GM10847 (cell line): Measurements from ENCODE around the gene MSI2.

Experiments
- POLR2A ChIP-seq: IDR thresholded peaks from 2 replicates; pipeline ENCODE4 v1.6.1; 2011; ENCODE audit not compliant: insufficient read length; ENCODE audit errors: extremely low read depth

The MSI2 gene

DNA sequence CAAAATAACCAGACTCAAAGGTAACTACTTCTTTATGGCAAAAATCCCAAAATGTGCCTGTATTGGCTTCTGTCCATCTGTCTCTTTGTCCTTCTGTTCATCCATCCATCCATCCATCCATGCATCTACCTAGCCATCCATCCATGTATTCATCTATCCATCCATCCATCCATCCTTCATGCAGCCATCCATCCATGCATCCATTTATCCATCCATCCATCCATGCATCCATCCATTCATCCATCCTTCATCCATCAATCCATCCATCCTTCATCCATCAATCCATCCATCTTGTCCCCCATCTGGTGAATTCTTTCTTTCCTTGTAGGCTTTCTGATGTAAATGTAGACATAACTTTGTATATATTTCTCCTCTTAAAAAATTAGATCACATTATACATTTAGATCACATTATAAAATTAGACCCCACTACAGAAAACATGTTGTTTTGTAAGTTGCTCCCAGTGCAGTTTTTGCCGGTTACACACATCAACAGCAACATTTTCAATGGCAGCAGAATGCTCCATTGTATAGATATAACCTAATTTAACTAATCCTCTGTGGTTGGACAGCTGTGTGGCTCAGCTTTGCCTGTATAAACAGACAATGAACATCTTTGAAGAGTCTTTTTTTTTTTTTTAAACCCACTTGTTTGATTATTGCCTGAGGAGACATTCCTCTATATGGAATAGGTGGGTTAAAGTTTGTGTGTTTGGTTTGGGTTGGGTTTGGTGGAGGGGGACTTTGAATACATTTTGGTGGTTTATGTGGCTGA lies 72.0 kb downstream of the MSI2 start:
- no peak for TF ChIP-seq POLR2A

DNA sequence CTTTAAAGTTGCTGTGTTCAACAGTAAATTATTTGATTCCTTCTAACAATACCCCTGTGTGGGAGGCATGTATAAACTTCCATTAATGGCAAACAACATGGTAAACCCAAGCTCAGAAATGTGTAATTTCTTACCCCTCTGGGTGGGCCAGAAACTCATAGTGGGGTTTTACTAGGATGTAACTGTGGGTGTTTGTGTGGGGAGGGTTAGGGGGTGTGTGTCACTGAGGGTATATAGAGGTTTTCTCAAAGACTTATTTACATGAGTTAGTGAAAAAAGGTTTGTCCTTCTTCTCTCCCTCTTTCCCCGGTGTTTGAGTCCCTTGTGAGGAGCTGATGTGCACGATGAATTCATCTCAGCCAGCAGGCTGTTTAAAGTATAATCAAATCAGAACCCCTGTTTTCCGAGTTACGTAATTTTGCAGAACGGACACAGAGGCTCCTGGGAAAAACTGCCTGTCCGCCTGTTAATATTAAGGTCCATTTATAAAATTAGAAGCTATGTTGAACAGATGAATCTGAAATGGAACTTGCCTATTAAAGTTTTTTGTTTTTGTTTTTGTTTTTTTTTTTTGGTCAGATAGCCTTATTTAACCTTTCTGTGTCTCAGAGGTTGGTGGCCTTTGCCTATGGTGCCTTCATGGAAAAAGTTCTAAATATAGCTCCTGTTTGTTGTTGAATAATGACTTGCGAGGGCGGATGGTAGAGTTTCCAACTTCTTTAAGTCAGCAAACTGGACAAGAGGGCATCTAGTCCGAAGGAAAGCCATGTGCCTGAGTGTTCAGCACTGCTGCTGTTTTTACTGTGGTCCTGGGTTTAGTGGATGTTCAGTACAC lies 73.3 kb downstream of the MSI2 start:
- TF ChIP-seq POLR2A, result no peak

DNA sequence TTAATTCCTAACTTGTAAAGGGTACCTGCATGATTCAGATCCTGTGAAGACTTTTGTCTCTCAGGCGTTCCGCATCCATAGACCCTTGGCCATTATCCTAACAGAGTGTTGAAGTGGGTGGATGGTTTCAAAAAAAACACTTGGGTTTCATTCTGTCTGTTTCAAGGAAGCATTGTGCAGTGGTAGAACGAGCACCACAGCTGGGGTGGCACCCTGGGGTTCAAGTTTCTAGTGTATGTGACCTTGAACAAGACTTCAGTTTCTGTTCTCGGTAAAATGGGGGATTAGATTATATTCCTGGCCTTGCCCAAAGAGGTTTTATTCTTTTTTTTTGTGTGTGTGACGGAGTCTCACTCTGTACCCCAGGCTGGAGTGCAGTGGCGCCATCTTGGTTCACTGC lies 74.3 kb downstream of the MSI2 start:
- TF ChIP-seq POLR2A, result no peak

DNA sequence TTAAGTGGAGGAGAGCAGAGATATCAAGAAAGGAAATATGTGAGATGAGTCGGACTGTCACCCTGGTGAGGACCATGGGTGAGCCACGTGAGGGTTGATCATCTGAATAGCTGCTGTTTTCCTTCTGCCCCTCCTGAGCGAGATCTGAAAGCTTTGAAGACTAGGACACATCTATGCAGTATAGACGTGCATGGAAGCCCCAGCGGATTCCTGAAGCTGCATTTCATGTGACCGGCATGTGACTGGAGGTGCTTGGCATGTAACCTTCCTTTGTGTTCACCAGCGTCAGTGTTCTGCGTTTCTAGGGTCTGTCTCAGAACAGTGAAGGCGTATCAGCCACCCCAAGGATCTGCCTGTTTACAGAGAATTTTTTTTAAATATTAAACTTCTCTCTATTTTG lies 75.1 kb downstream of the MSI2 start:
- no peak for TF ChIP-seq POLR2A

DNA sequence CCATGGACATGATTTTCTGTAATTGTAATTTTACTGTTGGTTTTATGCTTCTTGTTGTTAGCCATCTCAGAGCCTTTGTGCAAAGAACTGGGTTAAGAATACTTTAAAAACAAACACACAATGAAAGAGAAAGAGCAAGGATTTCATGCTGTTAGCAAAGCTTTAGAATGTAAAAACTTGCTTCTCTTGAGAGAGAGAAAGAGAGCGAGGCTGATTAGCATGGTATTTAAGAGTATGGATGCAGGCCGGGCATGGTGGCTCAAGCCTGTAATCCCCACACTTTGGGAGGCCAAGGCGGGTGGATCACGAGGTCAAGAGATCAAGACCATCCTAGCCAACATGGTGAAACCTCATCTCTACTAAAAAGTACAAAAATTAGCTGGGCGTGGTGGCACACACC lies 76.2 kb downstream of the MSI2 start:
- TF ChIP-seq POLR2A, result no peak

DNA sequence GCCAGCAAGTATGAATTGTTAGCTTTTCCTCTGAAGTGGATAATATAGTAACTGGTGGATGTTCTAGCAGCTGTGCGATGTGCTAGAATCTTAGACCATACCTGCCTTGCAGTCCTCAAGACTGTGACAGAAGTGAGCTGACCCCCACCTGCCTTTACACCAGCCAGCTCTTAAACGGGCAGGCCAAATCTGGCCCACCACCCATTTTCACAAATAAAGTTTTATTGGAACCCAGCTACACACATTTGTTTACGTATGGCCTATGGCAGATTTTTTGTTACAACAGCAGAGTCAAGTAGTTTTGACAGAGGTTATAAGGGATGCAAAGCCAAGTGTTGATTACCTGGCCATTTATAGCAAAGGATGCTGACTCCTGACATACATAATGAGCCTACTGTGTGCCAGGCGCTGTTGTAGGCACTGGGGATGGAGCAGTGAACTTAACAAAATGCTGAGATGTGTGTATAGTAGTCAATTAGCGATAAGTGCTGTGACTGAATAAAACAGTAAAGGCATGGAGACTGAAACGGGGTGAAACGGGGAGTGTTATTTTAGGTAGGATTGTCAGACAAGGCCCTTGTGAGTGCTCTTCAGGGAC lies 79.0 kb downstream of the MSI2 start:
- no peak for TF ChIP-seq POLR2A

DNA sequence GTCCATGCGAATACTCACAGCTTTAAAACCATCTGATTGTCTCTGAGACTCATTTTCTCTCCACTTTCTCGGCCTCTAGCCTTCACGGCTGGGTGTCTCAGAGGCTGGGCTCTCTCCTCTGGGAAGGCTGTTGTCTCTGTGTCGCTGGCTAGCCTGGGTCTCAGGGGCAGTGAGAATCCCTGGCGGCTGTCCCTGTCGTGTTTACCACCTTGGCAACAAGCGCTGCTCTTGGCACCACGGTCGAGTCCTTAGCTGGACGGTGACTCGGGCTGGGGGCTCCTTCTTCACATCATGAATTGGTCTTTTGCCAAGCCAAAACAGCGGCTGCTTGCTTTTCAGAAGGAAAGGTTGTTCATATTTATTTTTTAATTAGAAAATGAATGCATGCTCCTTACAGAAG lies 81.1 kb downstream of the MSI2 start:
- TF ChIP-seq POLR2A, result no peak

DNA sequence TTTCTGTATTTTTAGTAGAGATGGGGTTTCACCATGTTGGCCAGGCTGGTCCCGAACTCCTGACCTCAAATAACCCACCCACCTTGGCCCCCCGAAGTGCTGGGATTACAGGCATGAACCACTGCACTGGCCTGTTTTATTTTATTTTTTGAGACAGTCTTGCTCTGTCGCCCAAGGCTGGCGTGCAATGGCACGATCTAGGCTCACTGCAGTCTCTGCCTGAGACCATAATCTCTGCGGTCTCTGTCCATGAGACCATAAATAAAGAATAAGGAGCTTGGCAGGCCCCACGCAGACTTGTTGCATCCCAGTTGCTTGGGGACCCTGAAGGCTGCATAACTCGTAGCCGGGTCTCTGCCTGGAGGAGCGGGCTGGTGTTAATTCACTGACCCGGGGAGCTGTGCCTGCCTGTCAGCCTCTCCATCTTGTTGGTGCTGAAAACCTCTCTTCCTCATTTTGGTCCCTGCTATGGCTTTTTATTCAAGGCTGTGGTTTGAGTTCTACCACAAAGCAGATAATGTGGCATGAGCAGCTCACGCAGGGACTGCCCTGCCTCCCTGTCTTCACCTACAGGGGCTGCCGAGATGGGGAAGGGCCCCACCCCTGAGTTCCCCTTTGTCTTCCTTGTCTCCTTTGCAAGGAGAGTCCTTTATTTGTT lies 82.1 kb downstream of the MSI2 start:
- no peak for TF ChIP-seq POLR2A

DNA sequence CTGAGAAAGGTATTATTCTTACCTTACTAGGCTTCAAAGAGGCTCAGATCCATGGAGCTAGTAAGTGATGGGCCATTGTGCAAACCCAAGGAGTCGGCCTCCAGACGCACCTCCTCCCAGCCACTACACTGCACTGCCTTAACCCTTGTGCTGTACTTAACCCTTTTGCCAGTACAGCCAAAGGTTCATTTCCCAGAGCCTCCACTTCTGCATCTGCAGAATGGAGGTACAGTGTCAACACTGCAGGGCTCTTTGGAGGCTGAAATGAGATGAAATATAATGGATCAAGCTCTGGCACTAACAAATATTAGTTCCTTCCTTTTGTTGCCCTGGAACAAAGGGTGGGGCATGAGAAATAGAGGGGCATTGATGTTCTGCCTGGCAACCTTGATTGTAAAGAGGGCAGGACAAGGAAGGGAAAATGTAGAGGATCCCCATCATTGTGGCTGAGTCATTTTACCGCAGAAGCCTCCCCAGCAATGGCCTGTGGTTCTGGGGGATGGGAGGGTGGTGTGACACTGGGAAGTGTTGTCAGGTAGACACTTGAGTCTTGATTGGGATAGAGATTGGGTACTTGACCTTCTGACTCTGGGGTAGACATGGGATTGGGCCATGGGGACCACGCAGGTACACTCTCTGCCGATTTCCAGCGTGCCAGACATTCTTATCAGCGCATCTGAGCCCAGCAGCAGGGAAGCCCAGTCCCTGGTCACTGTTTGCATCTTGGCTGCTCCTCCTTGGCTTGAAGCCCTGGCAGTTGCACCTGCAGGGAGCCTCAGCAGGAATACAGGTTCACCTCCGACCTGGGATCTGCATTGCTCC lies 84.0 kb downstream of the MSI2 start:
- TF ChIP-seq POLR2A, result no peak

DNA sequence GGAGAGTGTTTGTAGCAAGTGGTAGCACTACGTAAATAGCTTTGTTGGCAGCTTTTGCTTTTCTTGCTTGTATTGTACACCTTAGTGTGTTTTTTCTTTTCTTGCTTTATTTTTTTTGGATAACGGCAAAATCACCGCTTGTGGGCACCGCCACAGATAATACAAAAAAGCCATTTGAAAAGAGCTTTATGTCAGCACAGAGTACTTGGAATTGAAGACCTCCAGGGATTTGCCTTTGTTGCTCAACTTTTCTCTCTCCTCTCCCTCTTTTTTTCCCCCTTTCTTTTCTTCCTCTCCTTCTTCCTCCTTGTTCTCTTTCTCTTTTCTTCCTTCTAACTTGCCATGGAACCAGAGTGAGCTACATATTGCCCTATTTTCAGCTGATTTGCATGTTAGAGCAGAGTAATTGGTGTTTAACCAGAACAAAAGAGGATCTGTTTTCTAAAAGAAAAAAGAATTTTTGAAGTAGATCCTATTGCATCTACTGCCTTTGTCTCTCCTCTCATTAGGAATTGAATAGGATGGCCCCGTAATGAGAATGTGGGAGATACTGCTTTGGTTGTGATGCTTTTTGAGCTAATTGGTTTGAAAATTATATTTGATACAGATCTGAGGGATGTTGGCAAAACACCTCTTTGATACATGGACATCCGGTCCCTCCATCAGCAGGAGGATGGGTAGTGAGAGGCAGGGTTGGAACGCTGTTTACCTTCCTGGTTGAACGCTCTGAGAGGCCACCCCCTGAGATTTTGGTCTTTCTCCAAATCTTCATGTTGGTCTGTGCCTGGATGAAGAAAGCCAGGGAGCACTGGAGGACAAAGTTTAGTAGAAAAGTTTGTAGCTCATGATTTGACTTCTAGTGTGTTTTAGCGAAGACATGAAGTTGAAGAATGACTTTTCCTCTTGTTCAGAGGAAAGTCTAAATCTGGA lies 85.6 kb downstream of the MSI2 start:
- TF ChIP-seq POLR2A, result no peak

DNA sequence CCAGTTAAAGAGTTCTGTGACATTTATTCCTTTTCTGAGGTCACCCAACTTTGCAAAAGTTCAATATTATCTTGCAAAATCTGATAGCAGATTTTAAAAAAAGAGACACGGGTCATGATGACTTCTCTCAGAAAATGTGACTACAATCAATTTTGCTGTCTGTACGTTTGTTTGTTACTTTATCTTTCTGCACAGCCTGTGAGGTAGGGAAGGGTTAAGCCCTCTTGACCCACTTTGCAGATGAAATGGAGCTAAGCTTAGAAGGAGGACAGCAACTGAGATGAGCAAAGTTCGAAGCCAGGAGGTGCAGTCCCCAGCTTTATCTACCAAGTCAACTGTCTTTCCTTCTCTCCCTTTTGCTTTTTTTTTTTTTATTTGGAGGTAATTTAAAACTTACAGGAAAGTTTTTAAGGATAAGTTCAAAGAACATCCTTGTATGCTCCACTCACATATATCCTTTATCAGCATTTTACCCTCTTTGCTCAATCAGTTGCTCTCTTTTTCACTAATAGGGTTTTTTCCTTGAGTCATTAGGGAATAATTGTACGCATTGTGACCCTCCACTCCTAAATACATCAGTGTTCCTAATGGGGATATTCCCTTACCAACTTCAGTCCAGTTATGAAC lies 86.8 kb downstream of the MSI2 start:
- no peak for TF ChIP-seq POLR2A

DNA sequence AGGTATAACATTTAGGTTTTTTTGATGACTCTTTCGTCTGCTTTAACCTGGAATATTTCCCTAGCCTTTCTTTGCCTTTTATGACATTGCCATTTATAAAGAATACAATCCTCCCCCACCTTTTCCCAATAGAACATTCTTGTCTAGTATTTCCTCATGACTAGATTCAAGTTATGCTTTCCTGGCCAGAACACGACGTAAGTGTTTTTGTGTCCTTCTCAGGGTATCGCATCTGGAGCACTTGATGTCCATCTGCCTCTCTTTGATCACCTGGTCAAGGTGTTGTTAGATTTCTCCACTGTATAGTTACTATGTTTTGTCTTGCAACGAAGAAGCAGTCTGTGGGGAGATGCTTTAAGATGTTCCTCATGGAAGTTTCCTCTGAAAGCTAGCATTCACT lies 87.4 kb downstream of the MSI2 start:
- TF ChIP-seq POLR2A, result no peak

DNA sequence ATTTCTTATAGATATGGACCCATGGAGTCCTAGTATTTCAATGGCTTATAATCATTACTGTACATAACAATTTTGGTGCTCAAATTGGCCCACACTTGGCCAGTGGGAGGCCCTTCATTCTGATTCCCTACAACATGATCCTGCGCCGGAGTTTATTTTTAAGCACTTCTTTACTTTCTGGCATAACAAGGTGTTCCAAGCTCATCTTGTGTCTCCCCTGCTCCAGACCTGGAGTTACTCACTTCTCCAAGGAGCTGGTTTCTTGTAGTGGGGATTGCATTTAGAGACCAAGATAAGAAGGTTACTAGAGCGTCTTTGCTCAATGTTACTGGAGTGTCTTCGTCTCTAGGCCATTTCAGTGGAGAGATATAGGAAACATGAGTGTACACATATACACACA lies 87.9 kb downstream of the MSI2 start:
- TF ChIP-seq POLR2A, result no peak
